DOHH2 (cell line): Measurements from ENCODE around the gene PAH.

ENCODE experiments used
- H3F3A ChIP-seq: fragments of 200-600 bp; sonication (generic), shearing (Covaris generic); 2 replicates; pipeline ENCODE4 v1.6.0; 2016; ENCODE audit warnings: antibody characterized with exemption, mild to moderate bottlenecking; ENCODE audit not compliant: control insufficient read depth, insufficient read depth
- H3K27ac ChIP-seq: fragments of 200-600 bp; sonication (generic); 2 replicates; pipeline ENCODE4 v1.5.1; 2014; ENCODE audit warnings: low read depth, mild to moderate bottlenecking, low read length, moderate library complexity
- H3K27me3 ChIP-seq: fragments of 200-600 bp; sonication (generic); 2 replicates; pipeline ENCODE4 v1.6.1; 2014; ENCODE audit warnings: mild to moderate bottlenecking, low read length, mixed read lengths; ENCODE audit not compliant: control insufficient read depth
- H3K36me3 ChIP-seq: fragments of 200-600 bp; sonication (generic); 2 replicates; pipeline ENCODE4 v1.6.1; 2014; ENCODE audit warnings: mild to moderate bottlenecking, low read length, moderate library complexity, mixed read lengths; ENCODE audit not compliant: control insufficient read depth
- H3K4me1 ChIP-seq: fragments of 200-600 bp; sonication (generic); 2 replicates; pipeline ENCODE4 v1.6.1; 2014; ENCODE audit warnings: mild to moderate bottlenecking, low read length, mixed read lengths; ENCODE audit not compliant: control insufficient read depth
- H3K4me2 ChIP-seq: fragments of 200-600 bp; sonication (generic); 2 replicates; pipeline ENCODE4 v1.6.0; 2014; ENCODE audit warnings: mild to moderate bottlenecking, low read length, moderate library complexity
- H3K4me3 ChIP-seq: fragments of 200-600 bp; sonication (generic); 2 replicates; pipeline ENCODE4 v1.5.1; 2014; ENCODE audit warnings: mild to moderate bottlenecking, low read length, mixed read lengths
- H3K79me2 ChIP-seq: fragments of 200-600 bp; sonication (generic); 2 replicates; pipeline ENCODE4 v1.6.1; 2014; ENCODE audit warnings: mild to moderate bottlenecking, low read length, mixed read lengths; ENCODE audit not compliant: control insufficient read depth
- H3K9me2 ChIP-seq: fragments of 200-600 bp; sonication (generic); replicated peaks from 2 replicates; pipeline ENCODE4 v1.6.1; 2014; ENCODE audit warnings: mild to moderate bottlenecking, low read length, mixed read lengths; ENCODE audit not compliant: control insufficient read depth
- H3K9me3 ChIP-seq: fragments of 200-600 bp; sonication (generic); 2 replicates; pipeline ENCODE4 v1.6.1; 2014; ENCODE audit warnings: antibody characterized with exemption, low read length, mixed read lengths; ENCODE audit not compliant: control insufficient read depth, insufficient read depth
- H4K20me1 ChIP-seq: fragments of 200-600 bp; sonication (generic); 2 replicates; pipeline ENCODE4 v1.6.0; 2014; ENCODE audit warnings: low read depth, mild to moderate bottlenecking, antibody characterized with exemption, low read length, moderate library complexity; ENCODE audit not compliant: control insufficient read depth, insufficient read depth
- EZH2phosphoT487 ChIP-seq: fragments of 200-600 bp; sonication (generic); IDR thresholded peaks from 2 replicates; pipeline ENCODE4 v1.6.1; 2017; ENCODE audit warnings: borderline replicate concordance, mild to moderate bottlenecking, antibody characterized with exemption, low read length, moderate library complexity, mixed read lengths
- TF ChIP-seq, protein P1 (sequence below): fragments of 200-600 bp; sonication (generic); IDR thresholded peaks from one replicate; pipeline ENCODE4 v1.5.1; 2014; ENCODE audit warnings: antibody characterized with exemption, mild to moderate bottlenecking, low read depth, low read length; ENCODE audit not compliant: poor library complexity, severe bottlenecking

The PAH gene

DNA sequence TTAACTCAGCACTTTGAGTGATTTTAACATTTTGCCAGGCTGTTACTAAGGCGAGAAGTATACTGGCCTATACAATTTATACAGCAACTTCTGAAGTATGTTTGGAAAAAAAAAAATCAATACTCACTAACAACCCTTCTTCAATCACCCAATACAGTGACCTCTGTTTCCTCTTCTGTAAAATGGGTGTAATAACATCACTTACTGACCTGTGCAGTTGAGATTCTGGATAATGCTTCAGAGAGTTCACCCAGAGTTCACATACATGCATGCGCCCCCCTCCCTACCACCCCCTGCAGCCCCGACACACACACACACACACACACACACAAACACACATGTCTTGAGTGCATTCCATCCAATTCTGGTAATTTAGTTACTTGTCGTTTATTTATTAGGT, 9.1 kb downstream of the PAH start:
- Histone ChIP-seq H3K4me2 (no peak overlapping the region), H3K27ac (no peak overlapping the region), H4K20me1 (no peaks in the 10 kb centered on the region), H3K36me3 (no peaks in the 10 kb centered on the region), H3K79me2 (no peaks in the 10 kb centered on the region), H3F3A (no peaks in the 10 kb centered on the region), H3K9me3 (no peaks in the 10 kb centered on the region), H3K27me3 (no peaks in the 10 kb centered on the region; the same call in 1 of the 2 replicates), H3K9me2 (no peaks in the 10 kb centered on the region), H3K4me3 (no peak overlapping the region), H3K4me1 (no peaks in the 10 kb centered on the region)
- TF ChIP-seq, protein P1, sequence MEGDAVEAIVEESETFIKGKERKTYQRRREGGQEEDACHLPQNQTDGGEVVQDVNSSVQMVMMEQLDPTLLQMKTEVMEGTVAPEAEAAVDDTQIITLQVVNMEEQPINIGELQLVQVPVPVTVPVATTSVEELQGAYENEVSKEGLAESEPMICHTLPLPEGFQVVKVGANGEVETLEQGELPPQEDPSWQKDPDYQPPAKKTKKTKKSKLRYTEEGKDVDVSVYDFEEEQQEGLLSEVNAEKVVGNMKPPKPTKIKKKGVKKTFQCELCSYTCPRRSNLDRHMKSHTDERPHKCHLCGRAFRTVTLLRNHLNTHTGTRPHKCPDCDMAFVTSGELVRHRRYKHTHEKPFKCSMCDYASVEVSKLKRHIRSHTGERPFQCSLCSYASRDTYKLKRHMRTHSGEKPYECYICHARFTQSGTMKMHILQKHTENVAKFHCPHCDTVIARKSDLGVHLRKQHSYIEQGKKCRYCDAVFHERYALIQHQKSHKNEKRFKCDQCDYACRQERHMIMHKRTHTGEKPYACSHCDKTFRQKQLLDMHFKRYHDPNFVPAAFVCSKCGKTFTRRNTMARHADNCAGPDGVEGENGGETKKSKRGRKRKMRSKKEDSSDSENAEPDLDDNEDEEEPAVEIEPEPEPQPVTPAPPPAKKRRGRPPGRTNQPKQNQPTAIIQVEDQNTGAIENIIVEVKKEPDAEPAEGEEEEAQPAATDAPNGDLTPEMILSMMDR: no peak
- no peak for TF ChIP-seq EZH2phosphoT487

DNA sequence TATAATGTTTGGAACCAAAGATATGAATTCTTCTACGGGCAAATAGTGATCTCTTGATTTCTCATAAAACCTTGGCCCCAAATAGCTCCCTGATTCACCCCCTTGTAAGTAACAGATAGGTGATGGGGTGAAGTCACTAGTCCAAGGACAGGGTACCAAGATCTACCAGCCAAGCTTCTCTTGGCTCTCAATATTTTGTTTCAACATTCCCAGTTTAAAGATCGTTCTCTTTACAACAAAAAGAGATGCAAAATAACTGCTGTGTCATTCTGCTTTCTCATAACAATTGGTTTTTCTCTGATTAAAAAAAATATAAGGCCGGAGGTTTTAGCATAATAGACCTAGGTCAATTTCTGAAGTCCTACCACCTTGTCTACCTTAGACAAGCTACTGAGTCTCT, 11.8 kb downstream of the PAH start:
- no peaks in the 10 kb centered on the region for H3K4me1 ChIP-seq
- no peaks in the 10 kb centered on the region for H3K9me2 ChIP-seq
- H3K79me2 ChIP-seq: no peaks in the 10 kb centered on the region
- TF ChIP-seq, protein P1: no peak
- no peak for TF ChIP-seq EZH2phosphoT487
- no peak overlapping the region for H3K27ac ChIP-seq
- no peaks in the 10 kb centered on the region; the same call in 1 of the 2 replicates for H3K27me3 ChIP-seq
- no peaks in the 10 kb centered on the region for H4K20me1 ChIP-seq
- H3F3A ChIP-seq: no peaks in the 10 kb centered on the region
- no peaks in the 10 kb centered on the region for H3K36me3 ChIP-seq
- H3K4me3 ChIP-seq: no peak overlapping the region
- H3K4me2 ChIP-seq: no peak overlapping the region
- no peaks in the 10 kb centered on the region for H3K9me3 ChIP-seq

DNA sequence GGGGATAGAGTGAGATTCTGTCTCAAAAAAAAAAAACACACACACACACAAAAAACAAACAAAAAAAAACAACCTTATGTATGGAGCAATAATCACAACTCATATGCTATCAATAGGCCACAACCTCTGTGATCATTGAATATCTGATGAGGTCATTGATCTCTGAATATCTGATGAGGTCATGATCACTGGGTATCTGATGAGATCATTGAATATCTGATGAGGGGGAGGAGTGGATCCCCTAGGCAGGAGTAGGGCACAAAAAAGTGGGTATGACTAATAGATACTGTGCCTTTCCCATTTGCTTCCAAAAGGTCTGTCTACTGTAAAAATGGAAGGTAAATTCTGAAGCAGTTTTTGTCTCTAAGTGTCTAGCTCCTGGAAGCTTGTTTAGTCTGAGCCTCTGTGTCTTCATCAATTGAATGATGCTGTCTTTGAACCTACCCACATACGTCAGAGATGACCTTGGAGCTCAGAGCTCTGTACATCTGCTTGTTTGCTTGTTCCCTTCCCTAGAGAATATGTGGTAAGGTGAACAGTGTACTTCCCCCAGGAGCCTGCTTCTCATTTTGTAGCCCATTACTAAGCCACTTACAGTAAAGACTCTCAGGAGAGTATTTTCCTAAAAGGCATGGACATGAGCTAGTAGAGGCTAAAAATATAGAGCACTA, 13.6 kb downstream of the PAH start:
- no peak overlapping the region for H3K27ac ChIP-seq
- no peaks in the 10 kb centered on the region for H4K20me1 ChIP-seq
- TF ChIP-seq, protein P1: no peak
- TF ChIP-seq EZH2phosphoT487: no peak
- H3K36me3 ChIP-seq: no peaks in the 10 kb centered on the region
- H3K9me3 ChIP-seq: no peaks in the 10 kb centered on the region
- no peaks in the 10 kb centered on the region for H3K9me2 ChIP-seq
- H3F3A ChIP-seq: no peaks in the 10 kb centered on the region
- no peaks in the 10 kb centered on the region for H3K79me2 ChIP-seq
- H3K4me3 ChIP-seq: no peak overlapping the region
- no peaks in the 10 kb centered on the region; the same call in 1 of the 2 replicates for H3K27me3 ChIP-seq
- no peak overlapping the region for H3K4me2 ChIP-seq
- no peaks in the 10 kb centered on the region for H3K4me1 ChIP-seq
